Tibial nerve (tissue), 4 donors: ENCODE data around the gene FAM131B. TPM values are rescaled to one million over a fixed set of nuclear protein-coding genes. Genes with fewer than 3 reads are reported as not detected.

ENCODE experiments used
- DNase-seq, 2 donors: peaks; one replicate each; pipeline ENCODE4 v3.0.0-alpha.2; 2019; ENCODE audit warnings: low spot score in 2 of 2
- H3K27ac ChIP-seq, 4 donors: fragments of 200-600 bp; sonication (generic) in 3 of 4; one replicate each; pipeline ENCODE4 v1.5.1; 2017 to 2019; ENCODE audit warnings: mild to moderate bottlenecking in 1 of 4
- H3K27me3 ChIP-seq, 2 donors: fragments of 200-600 bp; sonication (generic) in 1 of 2; one replicate each; pipeline versions ENCODE4 v1.5.1 to v1.6.0; 2017 to 2019
- H3K36me3 ChIP-seq, 3 donors: fragments of 200-600 bp; sonication (generic); one replicate each; pipeline ENCODE4 v1.5.1; 2018 to 2019
- H3K4me1 ChIP-seq, 4 donors: fragments of 200-600 bp; sonication (generic) in 3 of 4; one replicate each; pipeline ENCODE4 v1.5.1; 2017 to 2019
- H3K4me3 ChIP-seq, 4 donors: fragments of 200-600 bp; sonication (generic) in 3 of 4; one replicate each; pipeline ENCODE4 v1.5.1; 2017 to 2019; ENCODE audit warnings: mild to moderate bottlenecking in 1 of 4, moderate library complexity in 1 of 4
- H3K9me3 ChIP-seq, 4 donors: fragments of 200-600 bp; sonication (generic) in 3 of 4; one replicate each; pipeline ENCODE4 v1.5.1; 2017 to 2019
- EP300 ChIP-seq, 2 donors: sonication (generic); formaldehyde crosslinking; IDR thresholded peaks; one replicate each; pipeline ENCODE4 v1.6.1; 2017; ENCODE audit warnings: antibody characterized with exemption in 2 of 2, mild to moderate bottlenecking in 1 of 2
- POLR2A ChIP-seq, 2 donors: fragments of 450-650 bp; IDR thresholded peaks; one replicate each; pipeline ENCODE4 v1.6.1; 2017; ENCODE audit warnings: antibody characterized with exemption in 2 of 2, mild to moderate bottlenecking in 2 of 2, moderate library complexity in 2 of 2
- WGBS, 2 donors: methylation state at CpG; one replicate each; pipeline ENCODE4 v1.1.5; 2018; 5-methylcytosine and 5-hydroxymethylcytosine counted together
- total RNA-seq, 4 donors: library from RNA; depleted of rRNA; stranded (reverse); fragments of >200 nt; gene quantifications; one replicate each; pipeline ENCODE4 v1.1.0, GENCODE V29; 2016
- TF ChIP-seq, protein P1 (sequence below), 5 experiments: fragments of 200-600 bp in 3 of 5; fragments of 450-650 bp in 2 of 5; sonication (generic) in 3 of 5; IDR thresholded peaks; one replicate each; pipeline ENCODE4 v1.5.1; 2016 to 2019; ENCODE audit warnings: antibody characterized with exemption in 5 of 5, mild to moderate bottlenecking in 3 of 5, moderate library complexity in 2 of 5

FAM131B gene
- total RNA-seq, 4 donors from 2014 or later = 1.2 to 9.0 (median 1.5) TPM

- no peaks in the 10 kb centered on the region for H3K27me3 ChIP-seq
- H3K4me3 ChIP-seq = no peak overlapping the region
- TF ChIP-seq POLR2A (IDR thresholded peaks at IDR 0.05) (no peak), EP300 (IDR thresholded peaks at IDR 0.05) (no peak)
- TF ChIP-seq, protein P1, sequence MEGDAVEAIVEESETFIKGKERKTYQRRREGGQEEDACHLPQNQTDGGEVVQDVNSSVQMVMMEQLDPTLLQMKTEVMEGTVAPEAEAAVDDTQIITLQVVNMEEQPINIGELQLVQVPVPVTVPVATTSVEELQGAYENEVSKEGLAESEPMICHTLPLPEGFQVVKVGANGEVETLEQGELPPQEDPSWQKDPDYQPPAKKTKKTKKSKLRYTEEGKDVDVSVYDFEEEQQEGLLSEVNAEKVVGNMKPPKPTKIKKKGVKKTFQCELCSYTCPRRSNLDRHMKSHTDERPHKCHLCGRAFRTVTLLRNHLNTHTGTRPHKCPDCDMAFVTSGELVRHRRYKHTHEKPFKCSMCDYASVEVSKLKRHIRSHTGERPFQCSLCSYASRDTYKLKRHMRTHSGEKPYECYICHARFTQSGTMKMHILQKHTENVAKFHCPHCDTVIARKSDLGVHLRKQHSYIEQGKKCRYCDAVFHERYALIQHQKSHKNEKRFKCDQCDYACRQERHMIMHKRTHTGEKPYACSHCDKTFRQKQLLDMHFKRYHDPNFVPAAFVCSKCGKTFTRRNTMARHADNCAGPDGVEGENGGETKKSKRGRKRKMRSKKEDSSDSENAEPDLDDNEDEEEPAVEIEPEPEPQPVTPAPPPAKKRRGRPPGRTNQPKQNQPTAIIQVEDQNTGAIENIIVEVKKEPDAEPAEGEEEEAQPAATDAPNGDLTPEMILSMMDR (IDR thresholded peaks at IDR 0.05) = no peak
- no peaks in the 10 kb centered on the region for H3K9me3 ChIP-seq
- no peaks in the 10 kb centered on the region for H3K36me3 ChIP-seq
- peaks cover 0 to 24% (median 0%) of the 10 kb centered on the region in 4 donors for H3K4me1 ChIP-seq
- WGBS, 2 donors = 56 to 62% methylated on average over 22 to 23 of the region's 23 CpGs
- DNase-seq = peak in 1 of 2 donors; percentile 21
- peak overlapping the region in 1 of 4 donors; percentile 35 for H3K27ac ChIP-seq
Observed at GRCh38 chr7:143322760-143323633, 39.5 kb downstream of the FAM131B start.

- 72 to 76% methylated on average over 4 of the region's 4 CpGs for WGBS, 2 donors
- H3K4me1 ChIP-seq = peaks cover 0 to 24% (median 0%) of the 10 kb centered on the region in 4 donors
- H3K4me3 ChIP-seq = no peak overlapping the region
- H3K9me3 ChIP-seq = no peaks in the 10 kb centered on the region
- DNase-seq = no peak
- TF ChIP-seq, protein P1 (IDR thresholded peaks at IDR 0.05) = peak in 1 of 5 experiments; percentile 17
- no peak for TF ChIP-seq EP300 (IDR thresholded peaks at IDR 0.05)
- no peak overlapping the region for H3K27ac ChIP-seq
- H3K36me3 ChIP-seq = no peaks in the 10 kb centered on the region
- no peaks in the 10 kb centered on the region for H3K27me3 ChIP-seq
Observed at GRCh38 chr7:143321734-143322133, 40.8 kb downstream of the FAM131B start.

DNA sequence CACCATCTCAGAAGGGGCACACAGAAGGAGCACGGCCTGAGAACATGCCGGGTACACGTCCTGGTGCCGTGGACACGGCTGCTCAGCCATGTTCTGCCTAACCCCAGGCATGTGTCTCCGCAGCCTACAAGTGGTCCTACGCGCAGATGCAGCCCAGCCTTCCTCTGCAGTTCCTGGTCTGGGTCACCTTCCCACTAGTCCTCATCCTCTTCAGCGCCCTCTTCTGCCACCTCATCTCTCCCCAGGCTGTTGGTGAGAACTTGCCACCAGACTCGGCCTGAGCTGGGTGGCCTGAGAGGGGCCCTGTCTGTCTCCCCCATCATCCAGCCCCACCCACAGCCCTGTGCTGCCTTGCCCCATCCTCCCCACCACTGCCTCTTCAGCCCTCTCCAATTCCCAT lies 41.3 kb downstream of the FAM131B start:
- Histone ChIP-seq H3K4me1 (peaks cover 0 to 24% (median 0%) of the 10 kb centered on the region in 4 donors), H3K36me3 (no peaks in the 10 kb centered on the region), H3K27ac (no peak overlapping the region), H3K9me3 (no peaks in the 10 kb centered on the region), H3K4me3 (no peak overlapping the region), H3K27me3 (no peaks in the 10 kb centered on the region)
- TF ChIP-seq, protein P1 (IDR thresholded peaks at IDR 0.05) = no peak
- TF ChIP-seq EP300 (IDR thresholded peaks at IDR 0.05) (no peak), POLR2A (IDR thresholded peaks at IDR 0.05) (no peak)
- 93% methylated on average over 10 of the region's 10 CpGs for WGBS, 2 donors
- DNase-seq = no peak

DNA sequence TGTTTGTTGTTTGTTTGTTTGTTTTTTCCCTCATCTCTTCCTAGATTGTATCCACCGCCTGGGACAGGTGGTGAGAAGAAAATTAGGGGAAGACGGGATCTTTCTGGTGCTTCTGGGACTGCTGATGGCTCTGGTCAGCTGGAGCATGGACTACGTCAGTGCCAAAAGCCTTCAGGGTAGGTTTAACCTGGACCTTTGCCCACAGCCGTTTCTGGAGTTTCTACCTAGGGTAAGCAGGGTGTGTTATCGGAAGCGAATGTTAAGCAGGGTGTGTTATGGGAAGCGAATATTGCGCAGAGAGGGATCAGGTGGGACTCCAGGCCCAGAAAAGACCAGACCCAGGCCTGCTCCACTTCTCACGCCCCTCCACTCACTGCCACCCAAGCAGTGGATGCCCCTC lies 41.9 kb downstream of the FAM131B start:
- no peaks in the 10 kb centered on the region for H3K9me3 ChIP-seq
- WGBS, 2 donors = 68 to 69% methylated on average over 9 of the region's 9 CpGs
- H3K27me3 ChIP-seq = no peaks in the 10 kb centered on the region
- no peak overlapping the region for H3K27ac ChIP-seq
- peaks cover 0 to 24% (median 0%) of the 10 kb centered on the region in 4 donors for H3K4me1 ChIP-seq
- no peaks in the 10 kb centered on the region for H3K36me3 ChIP-seq
- DNase-seq = no peak
- no peak overlapping the region for H3K4me3 ChIP-seq
- TF ChIP-seq, protein P1 (IDR thresholded peaks at IDR 0.05) = no peak
- TF ChIP-seq POLR2A (IDR thresholded peaks at IDR 0.05) = no peak
- no peak for TF ChIP-seq EP300 (IDR thresholded peaks at IDR 0.05)

- Histone ChIP-seq H3K27ac (peak overlapping the region in 1 of 4 donors; percentile 32), H3K27me3 (no peaks in the 10 kb centered on the region), H3K36me3 (no peaks in the 10 kb centered on the region), H3K4me3 (no peak overlapping the region), H3K4me1 (peaks cover 0 to 21% (median 0%) of the 10 kb centered on the region in 4 donors), H3K9me3 (no peaks in the 10 kb centered on the region)
- peak in 1 of 2 donors; percentile 21 for DNase-seq
- peak in 1 of 2 donors; percentile 46 for TF ChIP-seq EP300 (IDR thresholded peaks at IDR 0.05)
- no peak for TF ChIP-seq POLR2A (IDR thresholded peaks at IDR 0.05)
- 16 to 28% methylated on average over 5 of the region's 5 CpGs for WGBS, 2 donors
Observed at GRCh38 chr7:143318661-143319060, 43.9 kb downstream of the FAM131B start.
